Hippocampal formation (tissue), 2 donors: ENCODE measurements around the gene IL36A.

Experiments used
- DNase-seq, 2 donors: peaks; one replicate each; lab custom pipeline; 2025; lab: John Stamatoyannopoulos, UW

The IL36A gene

GRCh38 chr2:113007250-113007649 is 2.0 kb downstream of the IL36A start:
- DNase-seq = no peak

GRCh38 chr2:113009622-113010021 is 4.4 kb downstream of the IL36A start:
- DNase-seq = no peak

- no peak for DNase-seq
Observed at GRCh38 chr2:113010088-113010487, 4.8 kb downstream of the IL36A start.

- DNase-seq = no peak
Observed at GRCh38 chr2:113011108-113011507, 5.8 kb downstream of the IL36A start.

- no peak for DNase-seq
Observed at GRCh38 chr2:113012436-113013335, 7.4 kb downstream of the IL36A start.

DNA sequence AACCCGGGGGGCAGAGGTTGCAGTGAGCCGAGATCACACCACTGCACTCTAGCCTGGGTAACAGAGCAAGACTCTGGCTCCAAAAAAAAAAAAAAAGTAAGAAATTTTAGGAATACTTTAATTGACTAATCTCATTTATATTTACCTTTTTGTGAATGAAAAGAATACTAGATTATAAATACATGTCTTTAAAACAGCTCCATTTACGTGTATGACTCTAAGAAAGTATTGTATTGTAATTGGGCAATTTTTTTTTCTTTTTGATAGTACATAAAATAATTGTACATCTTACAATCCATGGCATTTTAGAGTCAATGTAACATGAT is 8.0 kb downstream of the IL36A start:
- no peak for DNase-seq

DNA sequence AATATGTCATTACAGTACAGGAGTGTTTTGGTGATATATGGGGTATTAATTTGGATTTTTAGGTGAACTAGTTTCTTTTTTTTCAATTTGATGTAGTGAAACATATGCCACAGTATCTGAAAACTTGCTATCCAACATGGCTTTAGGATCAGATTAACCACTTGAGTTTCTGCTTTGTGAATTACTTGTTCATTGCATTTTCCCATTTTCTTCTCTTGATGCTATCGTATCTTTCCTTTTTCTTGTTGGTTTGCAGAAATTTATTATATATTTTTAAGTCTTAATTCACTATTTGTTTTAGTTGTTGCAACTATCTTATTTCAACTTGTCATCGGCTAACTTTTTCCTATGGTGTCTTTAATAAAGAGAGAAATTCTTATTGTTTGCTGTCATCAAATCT is 8.8 kb downstream of the IL36A start:
- DNase-seq = no peak

DNA sequence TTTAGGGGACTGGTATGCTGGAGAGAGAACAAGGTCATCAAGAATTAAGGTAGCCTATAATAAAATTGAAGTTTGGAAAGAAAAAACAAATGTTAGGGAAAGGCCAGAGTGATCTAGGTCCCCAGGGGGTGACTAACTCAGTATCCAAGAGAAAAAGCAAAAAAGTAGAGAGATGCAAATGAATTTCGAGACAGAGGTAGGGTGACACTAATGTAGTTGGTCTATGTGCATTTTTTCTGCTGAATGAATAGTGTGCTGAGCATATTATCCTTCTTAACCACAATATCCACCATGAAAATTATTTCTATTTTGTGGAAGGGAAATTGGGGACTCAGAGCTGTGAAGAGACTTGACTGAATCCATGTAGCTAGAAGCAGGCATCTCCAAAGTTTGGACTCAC is 9.8 kb downstream of the IL36A start:
- no peak for DNase-seq

GRCh38 chr2:113015655-113016054 is 10.4 kb downstream of the IL36A start:
- no peak for DNase-seq

DNA sequence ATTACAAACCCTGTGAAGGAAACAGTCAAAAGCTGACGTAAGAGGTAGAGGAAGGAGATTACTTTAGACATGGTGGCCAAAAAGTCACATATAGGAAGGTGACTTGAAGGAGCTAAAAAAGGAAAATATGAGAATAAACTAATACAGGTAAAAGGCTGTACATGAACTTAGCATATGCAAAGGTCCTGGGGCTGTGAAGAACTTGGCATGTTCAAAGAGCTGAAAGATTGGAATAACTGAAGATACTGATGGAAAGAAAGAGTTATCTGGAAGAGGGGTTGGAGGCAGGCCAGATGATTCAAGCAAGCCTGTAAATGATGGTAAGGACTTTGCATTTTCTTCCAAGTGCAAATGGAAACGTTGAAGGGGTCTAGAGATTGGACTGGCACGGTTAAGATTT is 13.2 kb downstream of the IL36A start:
- no peak for DNase-seq

DNA sequence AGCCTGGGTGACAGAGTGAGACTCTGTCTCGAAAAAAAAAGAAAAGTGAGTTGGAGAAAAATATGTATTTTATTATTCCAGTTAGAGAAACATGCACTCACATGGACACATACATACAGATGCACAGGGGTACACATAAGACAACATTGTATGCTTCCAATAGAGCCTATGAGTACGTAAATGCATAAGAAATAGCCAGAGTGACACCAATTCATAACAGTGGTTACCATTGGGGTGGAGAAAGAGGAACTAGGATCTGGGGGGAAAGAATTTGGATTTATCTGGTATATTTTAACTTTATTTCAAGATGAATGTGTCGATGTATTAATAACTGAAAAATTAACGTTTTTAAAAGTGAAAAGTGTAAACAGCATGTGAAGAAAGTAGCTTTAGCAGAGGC is 16.1 kb downstream of the IL36A start:
- no peak for DNase-seq

- no peak for DNase-seq
Observed at GRCh38 chr2:113024764-113025163, 19.5 kb downstream of the IL36A start.

GRCh38 chr2:113025737-113026136 is 20.5 kb downstream of the IL36A start:
- DNase-seq = no peak

DNA sequence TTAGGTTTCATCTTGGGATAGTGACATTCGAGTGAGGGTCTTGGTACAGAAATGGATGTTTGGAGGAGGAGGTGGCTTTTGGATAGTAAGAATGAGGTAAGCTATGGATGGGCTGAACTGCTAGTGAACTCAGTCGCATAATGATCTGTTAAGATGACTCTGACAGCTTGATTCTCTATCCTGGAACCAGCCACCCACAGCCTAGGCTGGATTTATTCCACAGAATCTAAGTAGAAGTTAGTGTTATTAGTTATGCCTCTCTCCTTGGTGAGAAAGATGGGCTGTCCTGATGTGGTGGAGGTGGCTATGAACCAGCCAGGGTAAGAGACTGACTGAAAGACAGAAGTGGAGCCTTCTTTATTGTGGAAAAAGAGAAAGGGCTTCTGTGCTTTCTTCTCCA is 22.4 kb downstream of the IL36A start:
- no peak for DNase-seq

GRCh38 chr2:113028112-113028511 is 22.9 kb downstream of the IL36A start:
- DNase-seq = no peak

DNA sequence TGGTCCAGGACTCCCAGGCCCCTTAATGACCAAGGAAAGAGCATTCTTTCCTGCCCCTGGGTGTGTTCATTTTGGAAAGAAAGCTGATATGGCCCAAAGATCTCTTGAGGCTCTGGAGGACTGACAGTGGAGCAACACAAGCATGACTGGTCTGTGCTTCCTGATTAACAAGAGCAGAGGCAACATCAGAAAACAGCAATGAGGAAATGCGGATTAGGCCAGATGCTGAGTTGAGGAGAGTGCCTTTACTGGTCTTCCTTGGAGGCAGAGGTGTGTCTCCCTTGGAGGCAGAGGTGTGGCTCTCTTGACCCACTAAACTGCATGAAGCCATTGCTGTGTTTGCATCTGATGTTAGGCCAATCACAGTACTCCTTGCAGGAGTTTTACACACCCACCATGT is 27.5 kb downstream of the IL36A start:
- no peak for DNase-seq

DNA sequence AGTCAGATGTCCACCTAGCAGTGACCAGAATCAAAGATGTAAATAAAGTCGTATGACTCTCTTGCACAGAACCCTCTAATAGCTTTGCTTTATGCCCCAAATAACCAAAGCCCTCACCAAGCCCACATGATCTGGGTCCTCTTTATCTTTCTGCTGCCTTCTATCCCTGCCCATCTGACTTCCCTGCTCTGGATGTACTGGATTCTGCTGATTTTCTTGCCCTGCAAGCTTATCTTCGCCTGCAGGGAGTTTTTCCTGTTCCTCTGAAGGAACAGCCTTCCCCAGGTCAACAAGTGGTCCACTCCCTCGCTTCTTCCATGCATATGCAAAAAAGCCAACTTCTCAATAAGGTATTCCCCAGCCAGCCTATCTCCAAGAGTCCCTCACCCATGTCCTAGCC is 28.8 kb downstream of the IL36A start:
- DNase-seq = no peak

- no peak for DNase-seq
Observed at GRCh38 chr2:113036763-113037162, 31.5 kb downstream of the IL36A start.

DNA sequence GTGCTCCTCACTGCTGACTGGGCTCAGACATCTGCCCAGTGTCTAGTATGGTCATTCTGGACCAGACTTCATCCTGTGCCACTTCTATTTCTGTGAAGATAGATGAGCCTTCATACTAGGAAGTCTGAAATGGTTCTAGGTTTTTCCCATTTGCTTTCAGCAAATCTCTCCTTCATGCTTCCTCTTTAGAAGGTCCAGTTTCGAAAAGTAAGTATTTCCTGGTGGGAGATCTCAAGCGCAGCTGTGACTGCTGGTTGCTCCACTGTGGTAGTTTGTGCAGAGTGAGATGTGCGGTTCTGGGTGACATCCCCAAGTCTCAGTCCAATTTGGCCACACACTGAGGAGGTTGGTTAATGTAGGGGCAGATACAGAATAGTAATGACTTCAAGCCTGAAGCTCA is 33.0 kb downstream of the IL36A start:
- DNase-seq = no peak

GRCh38 chr2:113039158-113039557 is 33.9 kb downstream of the IL36A start:
- no peak for DNase-seq

GRCh38 chr2:113039719-113040118 is 34.5 kb downstream of the IL36A start:
- no peak for DNase-seq

GRCh38 chr2:113041871-113042270 is 36.6 kb downstream of the IL36A start:
- no peak for DNase-seq

- no peak for DNase-seq
Observed at GRCh38 chr2:113046465-113046864, 41.2 kb downstream of the IL36A start.
